Central memory CD8-positive, alpha-beta T cell (primary cell): ENCODE data around the gene NINJ2.

Experiments used
- ATAC-seq: fragments of 150-1000 bp; cut with Tn5 transposase; replicated peaks from 2 replicates; pipeline ENCODE4 v1.10.0; 2022; ENCODE audit warnings: mild to moderate bottlenecking, moderate FRiP score, moderate number of reproducible peaks; ENCODE audit not compliant: poor library complexity, severe bottlenecking; ENCODE audit errors: extremely low read depth
- DNase-seq, 2 donors: peaks; one replicate each; pipeline ENCODE4 v3.0.0; 2021; ENCODE audit warnings: low spot score in 2 of 2
- H3K27ac Mint-ChIP-seq: one replicate; pipeline ENCODE4 v1.8.0; 2022; ENCODE audit warnings: low read depth, mild to moderate bottlenecking, moderate library complexity, mixed read lengths
- H3K27me3 Mint-ChIP-seq: one replicate; pipeline ENCODE4 v1.8.0; 2022; ENCODE audit warnings: mixed read lengths
- H3K36me3 Mint-ChIP-seq: one replicate; pipeline ENCODE4 v1.8.0; 2022; ENCODE audit warnings: mild to moderate bottlenecking, moderate library complexity, mixed read lengths; ENCODE audit not compliant: insufficient read depth
- H3K4me1 Mint-ChIP-seq: one replicate; pipeline ENCODE4 v1.8.0; 2022; ENCODE audit warnings: mixed read lengths
- H3K4me3 Mint-ChIP-seq: one replicate; pipeline ENCODE4 v1.8.0; 2022; ENCODE audit warnings: mild to moderate bottlenecking, moderate library complexity, mixed read lengths
- H3K9me3 Mint-ChIP-seq: one replicate; pipeline ENCODE4 v1.8.0; 2022; ENCODE audit warnings: mixed read lengths

Gene NINJ2

DNA sequence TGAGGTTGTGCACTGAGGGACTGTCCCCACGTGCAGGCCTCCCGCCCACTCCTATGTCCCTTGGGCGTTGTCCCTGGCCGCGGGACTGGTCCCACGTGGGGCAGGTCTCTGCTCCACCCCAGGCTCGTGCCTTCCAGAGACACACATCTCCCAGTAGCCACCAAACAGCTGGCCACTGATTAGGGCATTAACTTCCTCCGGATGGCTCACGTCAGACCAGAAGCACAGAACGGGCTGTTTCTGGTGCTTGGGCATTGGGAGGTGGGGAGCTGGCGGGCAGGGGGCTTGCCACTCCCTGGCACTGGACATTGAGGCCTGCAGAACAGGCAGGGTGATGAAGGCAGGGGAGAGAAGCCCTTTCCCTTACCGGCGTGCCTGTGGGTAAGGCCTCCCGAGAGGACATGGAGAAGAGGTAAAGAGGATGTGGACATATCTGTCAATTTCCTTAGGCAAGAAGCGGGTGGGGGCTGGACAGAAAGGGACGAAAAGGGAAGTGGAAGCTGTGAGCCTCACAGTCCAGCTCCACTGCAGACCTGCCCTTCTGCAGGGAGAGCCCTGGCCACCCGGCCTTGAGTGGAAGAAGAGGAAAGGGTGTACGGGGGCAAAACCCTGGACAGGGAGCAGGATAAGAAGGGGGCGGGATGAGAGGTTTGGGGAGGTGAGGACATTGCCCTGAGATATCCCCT, 101.2 kb downstream of the NINJ2 start:
- ATAC-seq = no peak
- H3K27me3 Mint-ChIP-seq = no peaks in the 10 kb centered on the region
- peaks cover 27% of the 10 kb centered on the region for H3K36me3 Mint-ChIP-seq
- no peaks in the 10 kb centered on the region for H3K9me3 Mint-ChIP-seq
- no peak for DNase-seq
- H3K4me3 Mint-ChIP-seq = peak overlapping the region; percentile 77
- H3K27ac Mint-ChIP-seq = peak overlapping the region; percentile 93
- H3K4me1 Mint-ChIP-seq = peaks cover 67% of the 10 kb centered on the region

DNA sequence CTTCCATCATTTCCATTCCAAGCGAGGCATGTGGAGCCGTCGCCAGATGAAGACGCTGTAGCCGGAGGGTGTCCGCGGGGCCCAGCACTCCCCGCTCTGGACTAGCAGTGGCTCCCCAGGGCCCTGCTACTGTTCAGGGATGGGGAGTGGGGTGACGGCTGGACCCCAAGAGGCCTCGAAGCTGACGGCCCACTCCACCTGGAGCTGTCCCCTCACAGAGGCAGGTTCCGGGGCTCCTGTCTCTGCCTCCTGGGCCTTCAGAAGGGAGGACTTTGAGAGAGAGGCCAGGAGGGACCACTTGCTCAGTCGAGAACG, 101.9 kb downstream of the NINJ2 start:
- Mint-ChIP-seq H3K27ac (peak overlapping the region; percentile 93), H3K27me3 (no peaks in the 10 kb centered on the region), H3K4me1 (peaks cover 63% of the 10 kb centered on the region), H3K36me3 (peaks cover 28% of the 10 kb centered on the region), H3K4me3 (no peak overlapping the region), H3K9me3 (no peaks in the 10 kb centered on the region)
- DNase-seq = no peak
- no peak for ATAC-seq

- Mint-ChIP-seq H3K27ac (peak overlapping the region; percentile 93), H3K4me1 (peaks cover 58% of the 10 kb centered on the region), H3K27me3 (no peaks in the 10 kb centered on the region), H3K4me3 (no peak overlapping the region), H3K9me3 (no peaks in the 10 kb centered on the region), H3K36me3 (peaks cover 28% of the 10 kb centered on the region)
- DNase-seq = no peak
- ATAC-seq = no peak
Observed at GRCh38 chr12:560691-561390, 102.4 kb downstream of the NINJ2 start.

- H3K36me3 Mint-ChIP-seq = peaks cover 28% of the 10 kb centered on the region
Observed at GRCh38 chr12:559906-560455, 103.3 kb downstream of the NINJ2 start.

DNA sequence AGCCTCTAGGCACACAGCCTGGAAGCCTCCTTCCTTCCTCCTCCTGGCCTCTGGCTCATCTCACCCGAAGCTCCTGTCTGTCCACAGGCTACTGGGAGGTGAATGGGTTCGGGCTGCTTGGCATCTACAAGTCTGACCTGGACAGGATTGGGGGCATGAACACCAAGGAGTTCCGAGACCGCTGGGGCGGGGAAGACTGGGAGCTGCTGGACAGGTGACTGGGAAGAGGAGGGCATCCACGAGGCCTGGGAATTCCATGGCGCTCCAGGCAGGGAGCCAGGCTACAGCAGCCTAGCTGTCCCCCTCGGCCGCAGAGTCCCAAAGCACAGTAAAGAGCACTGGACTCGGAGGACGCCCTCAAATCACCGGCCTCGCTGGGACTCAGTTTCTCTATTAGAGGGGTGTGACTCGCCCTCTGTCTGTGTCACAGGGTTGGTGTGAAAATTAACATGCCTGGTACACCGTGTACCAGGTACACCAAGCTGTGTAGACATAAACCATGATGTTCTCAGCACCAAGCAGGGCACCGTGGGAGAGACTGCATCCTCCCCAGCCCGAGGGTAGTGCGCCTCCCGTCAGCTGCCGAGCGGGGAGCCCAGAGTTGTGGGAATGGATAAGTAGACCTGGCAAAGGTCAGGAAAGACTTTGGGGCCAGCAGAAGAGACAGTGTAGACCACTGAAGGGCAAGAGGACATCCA, 103.9 kb downstream of the NINJ2 start:
- Mint-ChIP-seq H3K36me3 (peaks cover 27% of the 10 kb centered on the region), H3K4me1 (peaks cover 49% of the 10 kb centered on the region), H3K27me3 (no peaks in the 10 kb centered on the region), H3K27ac (peak overlapping the region; percentile 33), H3K9me3 (no peaks in the 10 kb centered on the region), H3K4me3 (no peak overlapping the region)
- DNase-seq (no peak), ATAC-seq (no peak)

More at GRCh38 chr12:559906-560455, 103.3 kb downstream of the NINJ2 start:
- H3K27ac Mint-ChIP-seq = peak overlapping the region; percentile 33
- DNase-seq (no peak), ATAC-seq (no peak)
- no peaks in the 10 kb centered on the region for H3K27me3 Mint-ChIP-seq
- no peaks in the 10 kb centered on the region for H3K9me3 Mint-ChIP-seq
- H3K4me1 Mint-ChIP-seq = peaks cover 54% of the 10 kb centered on the region
- no peak overlapping the region for H3K4me3 Mint-ChIP-seq

DNA sequence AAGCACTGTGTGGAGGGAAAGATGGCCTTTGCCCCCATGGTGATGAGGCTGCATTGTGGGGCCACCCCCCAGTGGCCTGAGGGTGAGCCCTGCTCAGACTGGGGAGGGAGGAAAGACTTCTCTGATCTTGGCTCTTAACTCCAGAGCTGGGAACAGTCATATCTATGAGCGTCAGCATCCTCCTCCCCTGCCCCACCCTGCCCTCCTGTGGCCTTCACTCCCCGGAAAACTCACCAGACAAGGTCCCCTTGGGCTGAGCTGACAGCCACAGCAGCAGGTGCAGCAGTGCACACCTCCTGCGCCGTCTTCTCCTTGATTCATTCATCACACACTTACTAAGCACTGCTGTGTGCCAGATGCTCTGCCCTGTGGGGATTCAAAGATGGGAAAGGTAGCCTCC, 104.7 kb downstream of the NINJ2 start:
- Mint-ChIP-seq H3K27me3 (no peaks in the 10 kb centered on the region), H3K27ac (peak overlapping the region; percentile 33), H3K9me3 (no peaks in the 10 kb centered on the region), H3K4me1 (peaks cover 47% of the 10 kb centered on the region), H3K4me3 (no peak overlapping the region), H3K36me3 (peaks cover 26% of the 10 kb centered on the region)
- ATAC-seq (no peak), DNase-seq (no peak)

DNA sequence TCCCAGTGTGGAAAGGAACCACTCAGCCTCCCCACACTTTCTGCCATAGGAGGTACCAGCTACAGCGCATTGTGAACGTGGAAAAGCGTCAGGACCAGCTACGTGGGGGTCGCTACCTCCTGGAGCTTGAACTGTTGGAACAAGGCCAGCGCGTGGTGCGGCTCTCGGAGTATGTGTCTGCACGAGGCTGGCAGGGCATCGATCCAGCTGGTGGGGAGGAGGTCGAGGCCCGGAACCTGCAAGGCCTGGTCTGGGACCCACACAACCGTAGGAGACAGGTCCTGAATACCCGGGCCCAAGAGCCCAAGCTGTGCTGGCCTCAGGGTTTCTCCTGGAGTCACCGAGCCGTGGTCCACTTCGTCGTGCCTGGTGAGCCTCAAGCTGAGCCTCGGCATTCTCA, 106.7 kb downstream of the NINJ2 start:
- Mint-ChIP-seq H3K9me3 (no peaks in the 10 kb centered on the region), H3K4me1 (peaks cover 50% of the 10 kb centered on the region), H3K27me3 (no peaks in the 10 kb centered on the region), H3K27ac (no peak overlapping the region), H3K36me3 (peaks cover 24% of the 10 kb centered on the region), H3K4me3 (no peak overlapping the region)
- DNase-seq (no peak), ATAC-seq (no peak)

- H3K27ac Mint-ChIP-seq = peak overlapping the region; percentile 93
- peaks cover 43% of the 10 kb centered on the region for H3K4me1 Mint-ChIP-seq
- ATAC-seq (no peak), DNase-seq (no peak)
- H3K9me3 Mint-ChIP-seq = no peaks in the 10 kb centered on the region
- H3K27me3 Mint-ChIP-seq = no peaks in the 10 kb centered on the region
- peak overlapping the region; percentile 87 for H3K4me3 Mint-ChIP-seq
- peaks cover 19% of the 10 kb centered on the region for H3K36me3 Mint-ChIP-seq
Observed at GRCh38 chr12:554001-554285, 109.3 kb downstream of the NINJ2 start.

DNA sequence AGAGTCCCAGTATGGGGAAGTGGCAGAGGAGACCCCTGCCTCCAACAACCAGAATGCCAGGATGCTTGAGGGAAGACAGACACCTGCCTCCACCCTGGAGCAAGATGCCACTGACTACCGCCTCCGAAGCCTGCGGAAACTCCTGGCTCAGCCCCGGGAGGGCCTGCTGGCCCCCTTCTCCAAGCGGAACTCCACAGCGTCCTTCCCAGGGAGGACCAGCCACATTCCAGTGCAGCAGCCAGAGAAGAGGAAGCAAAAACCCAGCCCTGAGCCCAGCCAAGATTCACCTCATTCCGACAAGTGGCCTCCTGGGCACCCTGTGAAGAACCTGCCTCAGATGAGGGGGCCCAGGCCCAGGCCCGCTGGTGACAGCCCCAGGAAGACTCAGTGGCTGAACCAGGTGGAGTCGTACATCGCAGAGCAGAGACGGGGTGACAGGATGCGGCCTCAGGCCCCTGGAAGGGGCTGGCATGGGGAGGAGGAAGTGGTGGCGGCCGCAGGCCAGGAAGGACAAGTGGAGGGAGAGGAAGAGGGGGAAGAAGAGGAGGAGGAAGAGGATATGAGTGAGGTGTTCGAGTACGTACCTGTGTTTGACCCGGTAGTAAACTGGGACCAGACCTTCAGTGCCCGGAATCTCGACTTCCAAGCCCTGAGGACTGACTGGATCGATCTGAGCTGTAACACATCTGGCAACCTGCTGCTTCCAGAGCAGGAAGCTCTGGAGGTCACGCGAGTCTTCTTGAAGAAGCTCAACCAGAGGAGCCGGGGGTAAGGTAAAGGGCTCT, 109.8 kb downstream of the NINJ2 start:
- peaks cover 43% of the 10 kb centered on the region for H3K4me1 Mint-ChIP-seq
- no peaks in the 10 kb centered on the region for H3K27me3 Mint-ChIP-seq
- H3K4me3 Mint-ChIP-seq = peak overlapping the region; percentile 87
- no peaks in the 10 kb centered on the region for H3K9me3 Mint-ChIP-seq
- H3K27ac Mint-ChIP-seq = peak overlapping the region; percentile 93
- peak; percentile 80 for ATAC-seq
- peaks cover 17% of the 10 kb centered on the region for H3K36me3 Mint-ChIP-seq
- peak in 1 of 2 donors; percentile 28 for DNase-seq

DNA sequence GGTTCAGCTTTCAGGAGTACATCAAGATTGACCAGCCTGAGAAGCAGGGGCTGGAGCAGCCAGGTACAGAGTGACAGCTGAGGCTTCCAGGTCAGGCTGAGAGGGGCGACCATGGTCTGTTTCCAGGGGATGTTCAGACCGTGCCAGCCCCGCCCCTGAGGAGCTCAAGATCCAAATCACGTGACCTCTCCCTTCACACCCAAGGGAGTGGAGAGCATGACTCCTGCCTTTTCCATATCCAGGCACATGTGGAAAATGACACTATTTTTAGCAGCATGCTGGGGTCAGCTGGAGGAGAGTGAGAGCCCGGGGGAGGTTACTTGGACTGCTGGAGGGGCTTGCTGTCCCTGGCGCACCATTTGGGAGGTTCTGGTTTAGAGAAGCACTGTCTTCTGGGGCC, 110.8 kb downstream of the NINJ2 start:
- Mint-ChIP-seq H3K4me3 (peak overlapping the region; percentile 87), H3K27ac (peak overlapping the region; percentile 93), H3K9me3 (no peaks in the 10 kb centered on the region), H3K36me3 (peaks cover 14% of the 10 kb centered on the region), H3K27me3 (no peaks in the 10 kb centered on the region), H3K4me1 (peaks cover 43% of the 10 kb centered on the region)
- no peak for DNase-seq
- ATAC-seq = no peak

DNA sequence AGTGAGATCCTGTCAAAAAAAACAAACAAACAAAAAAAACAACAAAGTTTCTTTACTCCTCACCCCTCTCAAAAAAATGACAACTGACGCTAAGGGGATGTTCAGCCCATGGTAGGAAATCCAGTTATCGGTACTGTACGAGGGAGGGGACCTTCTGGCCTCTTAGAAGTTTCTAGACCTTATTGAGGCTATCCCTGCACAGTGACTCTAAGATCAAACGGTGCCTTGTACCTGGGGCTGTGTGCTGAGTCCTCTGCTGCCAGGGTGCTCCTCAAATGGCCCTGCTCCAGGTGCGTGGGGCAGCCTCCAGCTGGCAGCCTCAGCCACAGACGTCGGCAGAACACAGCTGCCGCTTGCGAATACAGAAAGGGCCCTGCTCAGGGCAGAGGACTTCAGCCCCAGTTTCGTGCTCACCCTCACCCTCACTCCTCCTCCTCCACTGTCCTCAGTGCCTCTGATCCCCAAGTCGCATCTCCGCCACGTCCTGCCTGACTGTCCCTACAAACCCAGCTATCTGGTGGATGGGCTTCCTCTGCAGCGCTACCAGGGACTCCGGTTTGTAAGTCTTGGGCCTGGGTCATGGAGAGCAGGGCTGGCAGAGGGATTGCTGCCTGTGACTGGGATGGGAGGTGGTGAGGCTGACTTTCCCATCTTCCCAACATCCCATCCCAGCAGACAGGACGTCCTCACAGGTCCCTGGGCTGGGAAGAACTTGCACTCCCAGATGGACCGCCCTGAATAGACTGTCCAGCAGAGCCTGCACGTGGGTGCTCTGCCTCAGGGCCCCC, 112.6 kb downstream of the NINJ2 start:
- H3K9me3 Mint-ChIP-seq = no peaks in the 10 kb centered on the region
- no peaks in the 10 kb centered on the region for H3K27me3 Mint-ChIP-seq
- peaks cover 11% of the 10 kb centered on the region for H3K36me3 Mint-ChIP-seq
- peaks cover 47% of the 10 kb centered on the region for H3K4me1 Mint-ChIP-seq
- no peak overlapping the region for H3K27ac Mint-ChIP-seq
- ATAC-seq (no peak), DNase-seq (no peak)
- peak overlapping the region; percentile 31 for H3K4me3 Mint-ChIP-seq
